Measurements from ENCODE around the gene WWP2.

DNA sequence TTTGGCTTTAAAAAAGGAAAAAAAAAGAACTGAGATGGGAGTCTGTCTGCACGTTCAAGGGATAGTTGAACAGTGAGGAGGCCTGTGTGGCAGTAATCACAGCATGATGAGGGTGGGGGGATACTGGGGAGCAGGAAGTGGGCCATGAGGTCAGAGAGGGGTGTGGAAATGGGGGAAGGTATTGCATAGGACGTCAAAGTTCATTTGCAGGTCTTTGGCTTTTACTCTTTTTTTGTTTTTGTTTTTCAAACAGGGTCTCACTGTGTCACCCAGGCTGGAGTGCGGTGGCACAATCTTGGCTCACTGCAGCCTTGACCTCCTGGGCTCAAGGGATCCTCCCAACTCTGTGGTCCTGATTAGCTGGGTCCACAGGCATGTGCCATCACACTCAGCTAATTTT is 19.0 kb downstream of the WWP2 start:
- TF ChIP-seq, protein P1, sequence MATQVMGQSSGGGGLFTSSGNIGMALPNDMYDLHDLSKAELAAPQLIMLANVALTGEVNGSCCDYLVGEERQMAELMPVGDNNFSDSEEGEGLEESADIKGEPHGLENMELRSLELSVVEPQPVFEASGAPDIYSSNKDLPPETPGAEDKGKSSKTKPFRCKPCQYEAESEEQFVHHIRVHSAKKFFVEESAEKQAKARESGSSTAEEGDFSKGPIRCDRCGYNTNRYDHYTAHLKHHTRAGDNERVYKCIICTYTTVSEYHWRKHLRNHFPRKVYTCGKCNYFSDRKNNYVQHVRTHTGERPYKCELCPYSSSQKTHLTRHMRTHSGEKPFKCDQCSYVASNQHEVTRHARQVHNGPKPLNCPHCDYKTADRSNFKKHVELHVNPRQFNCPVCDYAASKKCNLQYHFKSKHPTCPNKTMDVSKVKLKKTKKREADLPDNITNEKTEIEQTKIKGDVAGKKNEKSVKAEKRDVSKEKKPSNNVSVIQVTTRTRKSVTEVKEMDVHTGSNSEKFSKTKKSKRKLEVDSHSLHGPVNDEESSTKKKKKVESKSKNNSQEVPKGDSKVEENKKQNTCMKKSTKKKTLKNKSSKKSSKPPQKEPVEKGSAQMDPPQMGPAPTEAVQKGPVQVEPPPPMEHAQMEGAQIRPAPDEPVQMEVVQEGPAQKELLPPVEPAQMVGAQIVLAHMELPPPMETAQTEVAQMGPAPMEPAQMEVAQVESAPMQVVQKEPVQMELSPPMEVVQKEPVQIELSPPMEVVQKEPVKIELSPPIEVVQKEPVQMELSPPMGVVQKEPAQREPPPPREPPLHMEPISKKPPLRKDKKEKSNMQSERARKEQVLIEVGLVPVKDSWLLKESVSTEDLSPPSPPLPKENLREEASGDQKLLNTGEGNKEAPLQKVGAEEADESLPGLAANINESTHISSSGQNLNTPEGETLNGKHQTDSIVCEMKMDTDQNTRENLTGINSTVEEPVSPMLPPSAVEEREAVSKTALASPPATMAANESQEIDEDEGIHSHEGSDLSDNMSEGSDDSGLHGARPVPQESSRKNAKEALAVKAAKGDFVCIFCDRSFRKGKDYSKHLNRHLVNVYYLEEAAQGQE (IDR thresholded peaks at IDR 0.05; ENCODE audit: borderline replicate concordance): no peak
- TF ChIP-seq, protein P2, sequence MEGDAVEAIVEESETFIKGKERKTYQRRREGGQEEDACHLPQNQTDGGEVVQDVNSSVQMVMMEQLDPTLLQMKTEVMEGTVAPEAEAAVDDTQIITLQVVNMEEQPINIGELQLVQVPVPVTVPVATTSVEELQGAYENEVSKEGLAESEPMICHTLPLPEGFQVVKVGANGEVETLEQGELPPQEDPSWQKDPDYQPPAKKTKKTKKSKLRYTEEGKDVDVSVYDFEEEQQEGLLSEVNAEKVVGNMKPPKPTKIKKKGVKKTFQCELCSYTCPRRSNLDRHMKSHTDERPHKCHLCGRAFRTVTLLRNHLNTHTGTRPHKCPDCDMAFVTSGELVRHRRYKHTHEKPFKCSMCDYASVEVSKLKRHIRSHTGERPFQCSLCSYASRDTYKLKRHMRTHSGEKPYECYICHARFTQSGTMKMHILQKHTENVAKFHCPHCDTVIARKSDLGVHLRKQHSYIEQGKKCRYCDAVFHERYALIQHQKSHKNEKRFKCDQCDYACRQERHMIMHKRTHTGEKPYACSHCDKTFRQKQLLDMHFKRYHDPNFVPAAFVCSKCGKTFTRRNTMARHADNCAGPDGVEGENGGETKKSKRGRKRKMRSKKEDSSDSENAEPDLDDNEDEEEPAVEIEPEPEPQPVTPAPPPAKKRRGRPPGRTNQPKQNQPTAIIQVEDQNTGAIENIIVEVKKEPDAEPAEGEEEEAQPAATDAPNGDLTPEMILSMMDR (IDR thresholded peaks at IDR 0.05; ENCODE audit: poor library complexity, severe bottlenecking): no peak
- TF ChIP-seq RAD21 (conservative IDR thresholded peaks at IDR 0.05) (no peak), SMC3 (conservative IDR thresholded peaks at IDR 0.05; ENCODE audit: poor library complexity) (no peak), EZH2 (IDR thresholded peaks at IDR 0.05; ENCODE audit: borderline replicate concordance, insufficient read depth, low read length, poor library complexity, severe bottlenecking) (no peak), TAF1 (IDR thresholded peaks at IDR 0.05; ENCODE audit: low read depth) (no peak), POLR2AphosphoS5 (IDR thresholded peaks at IDR 0.05) (no peak), MXI1 (conservative IDR thresholded peaks at IDR 0.05; ENCODE audit: poor library complexity, severe bottlenecking) (no peak)
